ENCODE results near the gene RSPO1.

Gene RSPO1

GRCh38 chr1:37656026-37656425, 21.3 kb upstream of the RSPO1 start:
- DNase-seq, result no peak

GRCh38 chr1:37655274-37655673, 20.6 kb upstream of the RSPO1 start:
- no peak for DNase-seq

GRCh38 chr1:37653906-37654305, 19.2 kb upstream of the RSPO1 start:
- DNase-seq, result no peak

GRCh38 chr1:37652976-37653375, 18.3 kb upstream of the RSPO1 start:
- DNase-seq, result no peak

- no peak for DNase-seq
Measured at GRCh38 chr1:37651803-37652202, 17.1 kb upstream of the RSPO1 start.

GRCh38 chr1:37650721-37651120, 16.0 kb upstream of the RSPO1 start:
- DNase-seq, result no peak

GRCh38 chr1:37650173-37650572, 15.5 kb upstream of the RSPO1 start:
- no peak for DNase-seq

- DNase-seq, result no peak
Measured at GRCh38 chr1:37647281-37647680, 12.6 kb upstream of the RSPO1 start.

- no peak for DNase-seq
Measured at GRCh38 chr1:37641059-37641458, 6.4 kb upstream of the RSPO1 start.

GRCh38 chr1:37636435-37636834, 1.7 kb upstream of the RSPO1 start:
- no peak for DNase-seq

GRCh38 chr1:37634992-37635902, 555 bp upstream of the RSPO1 start:
- no peak for DNase-seq

GRCh38 chr1:37633938-37634243, 801 bp downstream of the RSPO1 start:
- DNase-seq, result no peak

GRCh38 chr1:37633040-37633937, 1.4 kb downstream of the RSPO1 start:
- DNase-seq, result no peak

- DNase-seq, result no peak
Measured at GRCh38 chr1:37631036-37631435, 3.7 kb downstream of the RSPO1 start.

GRCh38 chr1:37630426-37631028, 4.2 kb downstream of the RSPO1 start:
- DNase-seq, result no peak

GRCh38 chr1:37629726-37630425, 4.8 kb downstream of the RSPO1 start:
- no peak for DNase-seq

GRCh38 chr1:37629008-37629407, 5.7 kb downstream of the RSPO1 start:
- no peak for DNase-seq

GRCh38 chr1:37628026-37628556, 6.6 kb downstream of the RSPO1 start:
- no peak for DNase-seq

- DNase-seq, result no peak
Measured at GRCh38 chr1:37622131-37622530, 12.6 kb downstream of the RSPO1 start.

- no peak for DNase-seq
Measured at GRCh38 chr1:37621326-37621870, 13.3 kb downstream of the RSPO1 start.

- no peak for DNase-seq
Measured at GRCh38 chr1:37620707-37621106, 14.0 kb downstream of the RSPO1 start.

- no peak for DNase-seq
Measured at GRCh38 chr1:37616330-37616729, 18.4 kb downstream of the RSPO1 start.
